HUES48 (cell line): ENCODE measurements around the gene BTBD8.

Source experiments
- H3K27ac ChIP-seq: one replicate; pipeline ENCODE4 v1.7.0; 2013; ENCODE audit warnings: low read depth, low read length, inconsistent platforms
- H3K27me3 ChIP-seq: 2 replicates; pipeline ENCODE4 v1.6.1; 2013; ENCODE audit warnings: mild to moderate bottlenecking, low read length; ENCODE audit not compliant: control insufficient read depth, insufficient read depth
- H3K36me3 ChIP-seq: 2 replicates; pipeline ENCODE4 v1.6.1; 2013; ENCODE audit warnings: low read length; ENCODE audit not compliant: control insufficient read depth, insufficient read depth
- H3K4me1 ChIP-seq: 2 replicates; pipeline ENCODE4 v1.6.1; 2013; ENCODE audit warnings: mild to moderate bottlenecking, low read length; ENCODE audit not compliant: control insufficient read depth, insufficient read depth
- H3K4me3 ChIP-seq: 2 replicates; pipeline ENCODE4 v1.5.1; 2013; ENCODE audit warnings: mild to moderate bottlenecking, low read depth, low read length
- H3K9ac ChIP-seq: 2 replicates; pipeline ENCODE4 v1.6.1; 2013; ENCODE audit warnings: mild to moderate bottlenecking, low read depth, low read length, moderate library complexity
- H3K9me3 ChIP-seq: 2 replicates; pipeline ENCODE4 v1.6.1; 2013; ENCODE audit warnings: low read length; ENCODE audit not compliant: control insufficient read depth, insufficient read depth

Gene BTBD8

DNA sequence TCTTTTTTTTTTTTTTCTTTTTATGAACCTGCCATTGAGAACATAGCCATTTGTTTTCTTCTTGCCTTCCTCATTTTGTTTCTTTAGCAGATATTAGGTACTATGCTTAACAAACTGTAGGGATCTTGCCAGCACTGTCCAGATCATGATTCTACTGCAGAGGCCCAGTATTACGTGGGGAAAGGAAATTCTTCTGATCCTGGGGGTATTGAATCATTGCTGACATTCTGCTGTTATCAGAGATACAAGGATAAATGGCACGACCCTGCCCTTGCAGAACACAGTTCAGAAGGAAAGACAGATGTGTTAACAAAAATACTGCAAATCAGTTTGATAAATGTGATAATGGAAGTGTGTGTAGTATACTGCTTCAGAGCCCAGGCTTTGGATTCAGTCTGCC, 56.2 kb downstream of the BTBD8 start:
- Histone ChIP-seq H3K27ac (no peak overlapping the region), H3K9me3 (no peaks in the 10 kb centered on the region), H3K4me3 (no peak overlapping the region), H3K36me3 (no peaks in the 10 kb centered on the region), H3K27me3 (no peaks in the 10 kb centered on the region), H3K9ac (no peak overlapping the region), H3K4me1 (no peaks in the 10 kb centered on the region)

DNA sequence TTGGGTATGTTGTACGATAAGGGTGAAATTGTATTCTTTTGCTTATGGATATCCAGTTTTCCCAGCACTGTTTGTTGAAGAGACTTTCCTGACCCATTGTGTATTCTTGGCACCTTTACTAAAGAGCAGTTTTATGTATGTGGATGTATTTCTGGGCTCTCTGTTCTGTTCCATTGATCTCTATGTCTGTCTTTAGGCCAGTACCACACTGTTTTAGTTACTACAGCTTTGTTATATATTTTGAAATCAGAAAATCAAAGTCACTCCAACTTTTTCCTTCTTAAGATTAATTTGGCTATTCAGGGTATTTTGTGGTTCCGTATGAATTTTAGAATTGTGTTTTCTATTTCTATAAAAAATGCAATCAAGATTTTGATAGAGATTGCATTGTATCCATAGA, 74.8 kb downstream of the BTBD8 start:
- Histone ChIP-seq H3K9me3 (0 out of 2 replicates have a peak, but pooled peaks cover 3% of the 10 kb centered on the region), H3K4me1 (no peaks in the 10 kb centered on the region), H3K27ac (no peak overlapping the region), H3K9ac (no peak overlapping the region), H3K27me3 (no peaks in the 10 kb centered on the region), H3K4me3 (no peak overlapping the region), H3K36me3 (no peaks in the 10 kb centered on the region)

DNA sequence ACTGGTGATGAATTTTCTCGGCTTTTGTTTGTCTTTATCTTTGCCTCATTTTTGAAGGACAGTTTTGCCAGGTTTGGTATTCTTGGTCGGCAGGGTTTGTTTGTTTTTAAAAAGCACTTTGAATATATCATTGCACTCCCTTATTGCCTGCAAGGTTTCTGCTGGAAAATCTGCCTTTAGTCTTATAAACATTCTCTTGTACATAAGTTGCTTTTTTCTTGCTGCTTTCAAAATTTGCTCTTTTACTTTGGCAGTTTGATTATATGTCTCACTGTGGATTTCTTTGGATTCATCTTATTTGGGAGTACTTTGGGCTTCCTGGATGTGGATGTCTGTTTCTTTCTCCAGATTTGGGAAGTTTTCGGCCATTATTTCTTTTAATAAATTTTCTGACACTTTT, 79.4 kb downstream of the BTBD8 start:
- H3K36me3 ChIP-seq: no peaks in the 10 kb centered on the region
- H3K9me3 ChIP-seq: 0 out of 2 replicates have a peak, but pooled peaks cover 3% of the 10 kb centered on the region
- no peak overlapping the region for H3K27ac ChIP-seq
- no peaks in the 10 kb centered on the region for H3K27me3 ChIP-seq
- no peaks in the 10 kb centered on the region for H3K4me1 ChIP-seq
- no peak overlapping the region for H3K4me3 ChIP-seq
- no peak overlapping the region for H3K9ac ChIP-seq

GRCh38 chr1:92165389-92165788, 85.2 kb downstream of the BTBD8 start:
- Histone ChIP-seq H3K9ac (no peak overlapping the region), H3K4me1 (no peaks in the 10 kb centered on the region), H3K36me3 (no peaks in the 10 kb centered on the region), H3K27ac (no peak overlapping the region), H3K4me3 (no peak overlapping the region), H3K9me3 (no peaks in the 10 kb centered on the region), H3K27me3 (no peaks in the 10 kb centered on the region)

DNA sequence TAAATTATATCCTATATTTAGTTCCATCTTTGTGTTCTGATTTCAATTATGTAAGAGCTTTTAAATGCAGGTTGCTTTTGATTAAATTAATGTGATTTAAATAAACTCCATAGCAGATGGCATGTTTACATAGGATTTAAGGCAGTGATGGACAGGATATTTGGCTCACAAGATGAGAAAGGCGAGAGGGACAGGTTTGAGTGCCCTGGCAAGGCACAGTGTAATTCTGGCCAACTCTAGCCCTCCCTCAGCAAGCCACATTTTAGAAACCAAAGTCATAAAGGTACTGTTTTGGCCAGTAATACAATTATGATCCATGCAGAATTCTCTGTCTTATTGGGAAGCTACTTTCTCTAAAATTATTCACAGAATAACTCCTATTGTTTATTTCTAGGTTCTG, 87.0 kb downstream of the BTBD8 start:
- H3K27me3 ChIP-seq: no peaks in the 10 kb centered on the region
- H3K36me3 ChIP-seq: no peaks in the 10 kb centered on the region
- no peak overlapping the region for H3K4me3 ChIP-seq
- no peaks in the 10 kb centered on the region for H3K9me3 ChIP-seq
- no peak overlapping the region for H3K27ac ChIP-seq
- H3K9ac ChIP-seq: no peak overlapping the region
- no peaks in the 10 kb centered on the region for H3K4me1 ChIP-seq

GRCh38 chr1:92168657-92169056, 88.5 kb downstream of the BTBD8 start:
- Histone ChIP-seq H3K9ac (no peak overlapping the region), H3K36me3 (no peaks in the 10 kb centered on the region), H3K4me3 (no peak overlapping the region), H3K4me1 (no peaks in the 10 kb centered on the region), H3K27ac (no peak overlapping the region), H3K27me3 (no peaks in the 10 kb centered on the region), H3K9me3 (no peaks in the 10 kb centered on the region)

DNA sequence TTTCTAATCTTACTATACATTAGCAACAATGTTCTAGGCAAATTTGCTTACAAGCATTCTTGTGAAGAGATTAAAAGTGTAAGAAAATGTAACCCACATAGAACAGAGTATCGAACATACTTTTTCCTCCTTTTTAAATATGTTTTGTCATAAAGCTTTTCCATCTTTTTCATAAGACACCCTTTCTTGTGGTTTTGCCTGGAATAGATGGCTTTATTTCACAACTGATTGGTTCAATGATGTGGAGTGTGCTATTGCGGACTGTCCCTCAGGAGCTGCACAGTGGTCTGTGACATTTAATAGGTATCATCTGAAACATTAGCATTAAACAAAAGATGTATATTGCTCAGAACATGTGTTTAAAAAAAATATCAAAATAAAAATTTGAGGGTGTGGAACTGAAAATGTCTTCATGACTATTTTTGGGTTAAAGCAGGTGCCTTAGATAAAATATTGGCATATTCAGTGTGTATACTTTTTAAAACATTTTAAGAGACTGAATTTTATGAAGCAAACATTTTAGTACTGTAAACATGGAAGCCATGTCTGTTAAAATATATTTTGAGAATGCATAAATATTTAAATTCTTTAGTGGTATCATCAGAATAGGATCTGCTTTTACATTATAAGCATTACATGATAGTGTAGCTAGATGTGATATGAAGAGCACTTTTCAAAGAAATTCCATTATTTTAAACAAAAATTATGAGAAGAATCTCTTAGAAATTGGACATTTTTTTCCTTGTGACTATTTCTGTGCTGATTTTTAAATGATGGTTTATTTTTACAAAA, 89.3 kb downstream of the BTBD8 start:
- H3K4me3 ChIP-seq: no peak overlapping the region

DNA sequence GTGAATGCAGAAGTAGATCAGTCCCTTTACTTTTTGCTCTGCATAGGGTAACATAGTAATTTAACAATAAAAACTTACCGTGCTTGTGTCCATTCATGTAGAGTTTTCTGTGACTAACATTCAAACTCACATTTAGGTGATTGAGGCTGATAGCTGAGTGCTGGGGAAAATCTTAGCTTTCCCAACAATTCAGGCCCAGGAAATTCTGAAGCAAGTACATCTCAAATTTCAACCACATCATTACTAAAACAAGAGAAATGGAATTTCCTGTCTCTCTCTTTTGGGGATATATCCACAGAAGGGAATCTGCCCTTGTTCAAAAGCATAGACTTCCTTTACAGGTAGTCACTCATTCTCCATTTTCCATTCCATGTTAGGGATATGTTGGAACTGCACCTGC, 104.5 kb downstream of the BTBD8 start:
- Histone ChIP-seq H3K4me3 (no peak overlapping the region), H3K36me3 (no peaks in the 10 kb centered on the region), H3K27ac (no peak overlapping the region), H3K9me3 (no peaks in the 10 kb centered on the region), H3K27me3 (no peaks in the 10 kb centered on the region), H3K4me1 (peaks cover 6% of the 10 kb centered on the region; the same call in 1 of the 2 replicates), H3K9ac (no peak overlapping the region)

More for the DNA sequence above, 89.3 kb downstream of the BTBD8 start:
- Histone ChIP-seq H3K9ac (no peak overlapping the region), H3K36me3 (no peaks in the 10 kb centered on the region), H3K4me1 (no peaks in the 10 kb centered on the region), H3K27ac (no peak overlapping the region), H3K9me3 (no peaks in the 10 kb centered on the region), H3K27me3 (no peaks in the 10 kb centered on the region)

DNA sequence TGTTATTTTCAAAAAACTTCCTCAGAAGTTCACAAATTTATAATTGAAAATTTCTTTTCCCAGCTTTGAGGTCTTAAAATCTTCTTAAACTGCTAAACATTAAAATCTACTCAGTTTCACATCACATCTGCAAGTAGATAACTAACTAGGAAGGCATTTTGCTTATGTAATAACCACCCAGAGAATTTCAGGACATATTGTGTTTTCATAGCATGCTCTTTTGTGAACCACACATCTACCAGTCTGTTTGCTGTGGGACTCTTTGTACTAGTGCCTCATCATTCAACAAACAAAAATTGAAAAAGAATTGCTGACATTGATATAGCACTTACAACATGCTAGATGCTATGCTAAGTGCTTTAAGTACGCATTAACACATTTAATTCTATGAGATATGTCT, 105.9 kb downstream of the BTBD8 start:
- no peaks in the 10 kb centered on the region for H3K9me3 ChIP-seq
- H3K4me1 ChIP-seq: peaks cover 10% of the 10 kb centered on the region; the same call in 1 of the 2 replicates
- H3K27me3 ChIP-seq: no peaks in the 10 kb centered on the region
- H3K36me3 ChIP-seq: no peaks in the 10 kb centered on the region
- H3K27ac ChIP-seq: no peak overlapping the region
- H3K4me3 ChIP-seq: no peak overlapping the region
- H3K9ac ChIP-seq: no peak overlapping the region

DNA sequence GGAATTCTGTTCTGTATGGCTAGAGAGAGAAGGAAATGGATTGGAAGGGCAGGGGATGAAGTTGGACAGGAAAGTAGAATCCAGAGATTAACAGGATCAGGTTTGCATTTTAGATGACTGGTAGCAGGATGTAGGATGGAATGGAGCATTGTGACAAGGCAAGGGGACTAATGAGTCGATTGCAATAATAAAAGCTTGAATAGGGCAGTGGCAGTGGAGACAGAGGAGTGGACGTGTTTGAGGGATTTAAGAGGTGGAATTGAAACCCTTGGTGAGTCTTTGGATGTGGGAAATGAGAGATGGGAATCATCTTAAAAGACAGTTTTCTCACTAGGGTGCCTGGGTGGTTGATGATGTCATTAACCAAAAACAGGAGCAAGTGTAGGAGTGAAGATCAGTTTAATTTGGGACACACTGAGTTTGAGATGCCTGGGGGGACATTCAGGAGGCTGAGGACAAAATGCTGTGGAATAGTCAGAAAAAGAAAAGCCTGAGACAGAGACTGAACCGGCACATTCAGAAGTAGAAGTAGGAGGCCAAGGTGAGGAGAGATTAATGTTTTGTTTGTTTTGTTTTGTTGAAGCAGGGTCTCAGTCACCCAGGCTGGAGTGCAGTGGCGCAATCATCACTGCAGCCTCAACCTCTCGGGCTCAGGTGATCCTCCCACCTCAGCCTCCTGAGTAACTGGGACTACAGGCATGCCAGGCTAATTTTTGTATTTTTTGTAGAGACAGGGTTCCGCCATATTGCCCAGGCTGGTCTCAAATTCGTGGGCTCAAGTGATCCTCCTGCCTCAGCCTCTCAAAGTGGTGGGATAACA, 108.5 kb downstream of the BTBD8 start:
- H3K4me3 ChIP-seq: no peak overlapping the region
- peaks cover 10% of the 10 kb centered on the region; the same call in 1 of the 2 replicates for H3K4me1 ChIP-seq
- no peaks in the 10 kb centered on the region for H3K36me3 ChIP-seq
- no peaks in the 10 kb centered on the region for H3K9me3 ChIP-seq
- no peaks in the 10 kb centered on the region for H3K27me3 ChIP-seq
- no peak overlapping the region for H3K27ac ChIP-seq
- H3K9ac ChIP-seq: no peak overlapping the region

DNA sequence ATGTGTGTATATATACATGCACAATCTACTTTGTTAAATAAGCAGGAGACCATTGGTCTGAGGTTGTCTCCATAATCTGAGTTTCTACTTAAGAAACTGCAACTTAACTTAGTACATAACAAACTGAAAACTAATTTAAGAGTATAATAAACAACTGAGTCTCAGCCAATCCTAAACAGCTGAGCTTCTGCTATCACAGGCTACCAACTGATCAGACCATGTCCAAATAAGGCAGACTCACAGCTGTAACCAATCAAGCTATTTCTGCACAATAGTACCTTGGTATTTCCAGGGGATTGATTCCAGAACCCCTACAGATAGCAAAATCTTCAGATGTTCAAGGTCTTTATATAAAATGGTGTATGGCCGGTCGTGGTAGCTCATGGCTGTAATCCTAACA, 111.6 kb downstream of the BTBD8 start:
- H3K27me3 ChIP-seq: no peaks in the 10 kb centered on the region
- no peak overlapping the region for H3K4me3 ChIP-seq
- H3K9me3 ChIP-seq: no peaks in the 10 kb centered on the region
- no peak overlapping the region for H3K27ac ChIP-seq
- H3K4me1 ChIP-seq: 0 out of 2 replicates have a peak, but pooled peaks cover 4% of the 10 kb centered on the region
- H3K36me3 ChIP-seq: no peaks in the 10 kb centered on the region
- no peak overlapping the region for H3K9ac ChIP-seq
